ENCODE measurements around the gene SLC49A3. TPM values are rescaled to one million over a fixed set of nuclear protein-coding genes. Genes with fewer than 3 reads are reported as not detected.

The SLC49A3 gene
- total RNA-seq, 1 experiment from 2014 or later, result 6.9 TPM

GRCh38 chr4:661231-661630 lies 27.7 kb downstream of the SLC49A3 start:
- H2AK5ac ChIP-seq (ENCODE audit: insufficient read length, low read length), result no peak overlapping the region
- no peaks in the 10 kb centered on the region for H3K27me3 ChIP-seq (ENCODE audit: insufficient read depth, low read length)
- no peak overlapping the region for H3K27ac ChIP-seq (ENCODE audit: insufficient read length, low read depth, low read length)
- no peak overlapping the region for H3K23ac ChIP-seq (ENCODE audit: insufficient read length, low read depth, low read length)
- DNase-seq, result no peak
- H3K9ac ChIP-seq (ENCODE audit: extremely low read depth, insufficient read length, low read length), result no peak overlapping the region
- no peak overlapping the region for H2BK20ac ChIP-seq (ENCODE audit: low read depth, low read length, poor library complexity, severe bottlenecking)
- peaks cover 2% of the 10 kb centered on the region for H3K23me2 ChIP-seq (ENCODE audit: insufficient read length, low read depth, low read length, poor library complexity, severe bottlenecking)
- no peak overlapping the region for H4K91ac ChIP-seq (ENCODE audit: insufficient read length, low read depth, low read length)
- H3K79me1 ChIP-seq (ENCODE audit: insufficient read depth, low read depth, low read length, poor library complexity, severe bottlenecking), result no peaks in the 10 kb centered on the region
- no peak overlapping the region for H3K14ac ChIP-seq (ENCODE audit: insufficient read depth, low read length)
- no peak overlapping the region for H3K4me2 ChIP-seq (ENCODE audit: insufficient read depth, insufficient read length, low read length)
- no peak overlapping the region for H3K18ac ChIP-seq (ENCODE audit: insufficient read length, low read depth, low read length)
- H4K20me1 ChIP-seq (ENCODE audit: control insufficient read depth, insufficient read depth, insufficient read length), result no peaks in the 10 kb centered on the region
- H2BK5ac ChIP-seq (ENCODE audit: insufficient read length, low read length), result no peak overlapping the region
- H3T11ph ChIP-seq (ENCODE audit: low read length), result no peak overlapping the region
- no peak overlapping the region for H2AFZ ChIP-seq (ENCODE audit: low read length)
- no peak overlapping the region for H4K8ac ChIP-seq (replicated peaks; ENCODE audit: insufficient read length, low read depth, low read length)
- no peak overlapping the region for H2BK15ac ChIP-seq (ENCODE audit: low read depth, low read length)
- no peaks in the 10 kb centered on the region for H3K79me2 ChIP-seq (ENCODE audit: insufficient read depth, low read length)
- Mint-ChIP-seq H3K36me3 (ENCODE audit: insufficient read depth in 1 of 3, low read depth in 3 of 3) (peaks cover 0 to 2% (median 0%) of the 10 kb centered on the region in 3 experiments; a peak in 4 of 7 replicates), H3K27ac (no peak overlapping the region), H3K4me3 (no peak overlapping the region; a peak in 1 of 5 replicates), H3K27me3 (ENCODE audit: low read depth) (peaks cover 2% of the 10 kb centered on the region; the same call in 1 of the 2 replicates), H3K9me3 (no peaks in the 10 kb centered on the region), H3K4me1 (peaks cover 0 to 3% of the 10 kb centered on the region in 2 experiments; a peak in 1 of 4 replicates)
- H3K4me1 ChIP-seq (ENCODE audit: insufficient read depth, low read length), result no peaks in the 10 kb centered on the region
- no CpG with 5 or more reads among the region's 3 CpGs for WGBS (ENCODE audit: extremely low coverage, insufficient read length, low lambda C conversion rate)
- no peak overlapping the region for H2BK120ac ChIP-seq (ENCODE audit: low read depth, low read length, poor library complexity, severe bottlenecking)
- no peak overlapping the region for H4K5ac ChIP-seq (ENCODE audit: insufficient read length, low read depth, low read length)
- no peak overlapping the region for H3K56ac ChIP-seq (ENCODE audit: insufficient read length, low read depth, low read length)
- H3K4ac ChIP-seq (ENCODE audit: low read depth, low read length), result no peak overlapping the region
- no peak overlapping the region for H2BK12ac ChIP-seq (ENCODE audit: insufficient read length, low read depth, low read length)
- TF ChIP-seq CTCF (conservative IDR thresholded peaks at IDR 0.05), result no peak
- no peaks in the 10 kb centered on the region for H3K9me3 ChIP-seq (ENCODE audit: control insufficient read depth, low read depth, low read length)
